Caco-2 (cell line): ENCODE data around the gene KRT33A. TPM values are rescaled to one million over a fixed set of nuclear protein-coding genes. Genes with fewer than 3 reads are reported as not detected.

Experiments
- BruUV-seq: library from RNA; stranded (reverse); fragments of 400-500 nt; replicated peaks from 2 replicates; lab custom pipeline; 2021; lab: Mats Ljungman, UMichigan
- CTCF ChIA-PET: fragments of 300-600 bp; sonication (Branson Sonifier 250); formaldehyde crosslinking; loops from one replicate; lab custom pipeline; 2022; ENCODE audit warnings: antibody characterized with exemption; lab: Charles Lee
- POLR2A ChIA-PET: fragments of 300-600 bp; sonication (Branson Sonifier 250); formaldehyde crosslinking; loops from one replicate; lab custom pipeline; 2022; ENCODE audit warnings: antibody characterized with exemption; lab: Charles Lee
- DNase-seq, 2 experiments: peaks; one replicate each; pipeline versions ENCODE4 v3.0.0 to v3.0.0-alpha.2; 2020 to 2022
- H3K27me3 ChIP-seq: replicated peaks from 2 replicates; pipeline ENCODE4 v1.6.0; 2011; ENCODE audit warnings: low read length; ENCODE audit not compliant: control insufficient read depth, insufficient read depth
- H3K36me3 ChIP-seq: 2 replicates; pipeline ENCODE4 v1.5.1; 2011; ENCODE audit warnings: low read length; ENCODE audit not compliant: control insufficient read depth, insufficient read depth
- H3K4me1 ChIP-seq: fragments of 250-450 bp; sonication (Bioruptor Pico); 2 replicates; pipeline ENCODE4 v1.5.1; 2020; ENCODE audit warnings: mild to moderate bottlenecking
- H3K4me3 ChIP-seq: 2 replicates; pipeline ENCODE4 v1.5.1; 2011; ENCODE audit warnings: low read depth, mild to moderate bottlenecking, control low read depth, low read length
- H3K9me3 ChIP-seq: fragments of 250-450 bp; sonication (Bioruptor Pico); 2 replicates; pipeline ENCODE4 v1.5.1; 2020; ENCODE audit warnings: mild to moderate bottlenecking, moderate library complexity
- H3K27ac Mint-ChIP-seq: one replicate; pipeline ENCODE4 v1.8.0; 2022; ENCODE audit warnings: mixed read lengths; ENCODE audit not compliant: unreplicated experiment
- H3K27me3 Mint-ChIP-seq: one replicate; pipeline ENCODE4 v1.8.0; 2022; ENCODE audit warnings: mixed read lengths; ENCODE audit not compliant: insufficient read depth, unreplicated experiment
- H3K36me3 Mint-ChIP-seq: one replicate; pipeline ENCODE4 v1.8.0; 2022; ENCODE audit warnings: mild to moderate bottlenecking, mixed read lengths; ENCODE audit not compliant: insufficient read depth, unreplicated experiment
- H3K4me1 Mint-ChIP-seq: one replicate; pipeline ENCODE4 v1.8.0; 2022; ENCODE audit warnings: low read depth, mixed read lengths; ENCODE audit not compliant: unreplicated experiment
- H3K4me3 Mint-ChIP-seq: one replicate; pipeline ENCODE4 v1.8.0; 2022; ENCODE audit warnings: mild to moderate bottlenecking, moderate library complexity, mixed read lengths; ENCODE audit not compliant: unreplicated experiment
- H3K9me3 Mint-ChIP-seq: one replicate; pipeline ENCODE4 v1.8.0; 2022; ENCODE audit warnings: mixed read lengths; ENCODE audit not compliant: unreplicated experiment
- CTCF ChIP-seq, 2 experiments: fragments of 200-600 bp in 1 of 2; IDR thresholded peaks; 1 replicate in 1 of 2; 2 replicates in 1 of 2; pipeline versions ENCODE4 v1.5.1 to v1.8.0; 2011 to 2022; ENCODE audit warnings: antibody characterized with exemption in 1 of 2, control low read depth in 1 of 2, inconsistent platforms in 1 of 2, low read depth in 1 of 2, low read length in 1 of 2, mild to moderate bottlenecking in 1 of 2, moderate library complexity in 1 of 2; ENCODE audit not compliant: insufficient read depth in 1 of 2, severe bottlenecking in 1 of 2, unreplicated experiment in 1 of 2
- intact Hi-C: fragments of 100-400 bp; cut with micrococcal nuclease; formaldehyde crosslinking; loops from one replicate; pipeline ENCODE4 v1.10.0; 2022; ENCODE audit not compliant: unreplicated experiment
- total RNA-seq: library from RNA; stranded (reverse); gene quantifications from 2 replicates; pipeline ENCODE4 v1.2.3, GENCODE V29; 2022

KRT33A gene
- total RNA-seq, 1 experiment from 2014 or later, result not detected

- no peak overlapping the region for H3K4me3 Mint-ChIP-seq
- BruUV-seq, result no TSS peak
- ChIA-PET POLR2A (no interaction called here), CTCF (no interaction called here)
- H3K4me1 ChIP-seq, result peaks cover 4% of the 10 kb centered on the region; the same call in 1 of the 2 replicates
- peaks cover 10% of the 10 kb centered on the region for H3K4me1 Mint-ChIP-seq
- no peak for DNase-seq
- H3K4me3 ChIP-seq, result no peak overlapping the region
- H3K27me3 ChIP-seq, result no peaks in the 10 kb centered on the region
- H3K9me3 ChIP-seq, result peaks cover 1% of the 10 kb centered on the region
- H3K9me3 Mint-ChIP-seq, result peaks cover 10% of the 10 kb centered on the region
- no peaks in the 10 kb centered on the region for H3K27me3 Mint-ChIP-seq
- H3K36me3 ChIP-seq, result no peaks in the 10 kb centered on the region
- H3K27ac Mint-ChIP-seq, result no peak overlapping the region
- intact Hi-C loops, result loop anchor here (10.0 kb wide), 2 partner anchors 170 to 260 kb away; partner anchors contain the start of genes KRTAP2-3 and KRTAP2-4
- H3K36me3 Mint-ChIP-seq, result no peaks in the 10 kb centered on the region
- TF ChIP-seq CTCF (IDR thresholded peaks at IDR 0.05; ENCODE audit: insufficient read depth in 1 of 2, low read depth in 1 of 2, low read length in 1 of 2, severe bottlenecking in 1 of 2, unreplicated experiment in 1 of 2), result no peak
These were observed 25.5 kb downstream of the KRT33A start for GRCh38 chr17:41325126-41325525.

- TF ChIP-seq CTCF (IDR thresholded peaks at IDR 0.05; ENCODE audit: insufficient read depth in 1 of 2, low read depth in 1 of 2, low read length in 1 of 2, severe bottlenecking in 1 of 2, unreplicated experiment in 1 of 2), result peak; percentile 28 to 78
- no TSS peak for BruUV-seq
- no peaks in the 10 kb centered on the region for H3K36me3 Mint-ChIP-seq
- DNase-seq, result peak; percentile 70 to 76
- H3K27ac Mint-ChIP-seq, result peak overlapping the region; percentile 26
- peaks cover 17% of the 10 kb centered on the region for H3K9me3 Mint-ChIP-seq
- no peak overlapping the region for H3K4me3 Mint-ChIP-seq
- POLR2A ChIA-PET, result interaction anchor here (0.5 kb wide), 1 partner anchor 665 kb away, joined by 5 read pairs; no protein-coding TSS in a partner anchor
- intact Hi-C loops, result loop anchor here (5.0 to 10.0 kb wide), 5 partner anchors 170 to 522 kb away; partner anchors contain the start of genes KRTAP2-3 and KRTAP2-4
- Histone ChIP-seq H3K4me1 (peaks cover 4% of the 10 kb centered on the region; the same call in 1 of the 2 replicates), H3K4me3 (no peak overlapping the region), H3K9me3 (peaks cover 8% of the 10 kb centered on the region), H3K27me3 (no peaks in the 10 kb centered on the region), H3K36me3 (no peaks in the 10 kb centered on the region)
- H3K27me3 Mint-ChIP-seq, result no peaks in the 10 kb centered on the region
- CTCF ChIA-PET, result interaction anchor here (1.7 kb wide), 1 partner anchor 10 kb away, joined by 4 read pairs; no protein-coding TSS in a partner anchor
- peaks cover 10% of the 10 kb centered on the region for H3K4me1 Mint-ChIP-seq
These were observed 26.2 kb downstream of the KRT33A start for GRCh38 chr17:41324180-41325075.
